Measurements from ENCODE around the gene PLEKHA6.
A peak's percentile ranks its signal among the peaks of the same experiment; 100 is the strongest.

PLEKHA6 gene

GRCh38 chr1:204377800-204378668 lies 18.3 kb upstream of the PLEKHA6 start:
- peaks cover 10% of the 10 kb centered on the region for H3K4me1 ChIP-seq (ENCODE audit: control insufficient read depth, insufficient read depth, low read length)
- peak overlapping the region; percentile 70 for H3K4me3 ChIP-seq (ENCODE audit: low read length)
- H3K36me3 ChIP-seq (ENCODE audit: insufficient read depth, low read length) = no peaks in the 10 kb centered on the region
- H3K9ac ChIP-seq (ENCODE audit: low read depth, low read length) = no peak overlapping the region
- peak overlapping the region; percentile 93 for H3K4me2 ChIP-seq (ENCODE audit: low read length)
- peaks cover 90% of the 10 kb centered on the region for H3K27me3 ChIP-seq (ENCODE audit: control insufficient read depth, insufficient read depth, low read length)
- H3K9me3 ChIP-seq (replicated peaks; ENCODE audit: low read length) = no peaks in the 10 kb centered on the region

GRCh38 chr1:204376919-204377799 lies 17.4 kb upstream of the PLEKHA6 start:
- H3K36me3 ChIP-seq (ENCODE audit: insufficient read depth, low read length) = no peaks in the 10 kb centered on the region
- H3K27me3 ChIP-seq (ENCODE audit: control insufficient read depth, insufficient read depth, low read length) = peaks cover 87% of the 10 kb centered on the region

GRCh38 chr1:204376465-204376864 lies 16.7 kb upstream of the PLEKHA6 start:
- no peaks in the 10 kb centered on the region for H3K9me3 ChIP-seq (replicated peaks; ENCODE audit: low read length)
- H3K27me3 ChIP-seq (ENCODE audit: control insufficient read depth, insufficient read depth, low read length) = peaks cover 90% of the 10 kb centered on the region
- H3K9ac ChIP-seq (ENCODE audit: low read depth, low read length) = no peak overlapping the region
- H3K4me3 ChIP-seq (ENCODE audit: low read length) = no peak overlapping the region
- H3K36me3 ChIP-seq (ENCODE audit: insufficient read depth, low read length) = no peaks in the 10 kb centered on the region
- H3K4me2 ChIP-seq (ENCODE audit: low read length) = no peak overlapping the region
- peaks cover 10% of the 10 kb centered on the region for H3K4me1 ChIP-seq (ENCODE audit: control insufficient read depth, insufficient read depth, low read length)

More at GRCh38 chr1:204376919-204377799, 17.4 kb upstream of the PLEKHA6 start:
- Histone ChIP-seq H3K9me3 (replicated peaks; ENCODE audit: low read length) (no peaks in the 10 kb centered on the region), H3K4me1 (ENCODE audit: control insufficient read depth, insufficient read depth, low read length) (peaks cover 10% of the 10 kb centered on the region), H3K4me3 (ENCODE audit: low read length) (peak overlapping the region; percentile 70), H3K9ac (ENCODE audit: low read depth, low read length) (no peak overlapping the region), H3K4me2 (ENCODE audit: low read length) (peak overlapping the region; percentile 93)

GRCh38 chr1:204373911-204374310 lies 14.2 kb upstream of the PLEKHA6 start:
- no peaks in the 10 kb centered on the region for H3K36me3 ChIP-seq (ENCODE audit: insufficient read depth, low read length)
- H3K4me3 ChIP-seq (ENCODE audit: low read length) = no peak overlapping the region
- H3K9ac ChIP-seq (ENCODE audit: low read depth, low read length) = no peak overlapping the region
- no peaks in the 10 kb centered on the region for H3K9me3 ChIP-seq (replicated peaks; ENCODE audit: low read length)
- peaks cover 92% of the 10 kb centered on the region for H3K27me3 ChIP-seq (ENCODE audit: control insufficient read depth, insufficient read depth, low read length)
- H3K4me2 ChIP-seq (ENCODE audit: low read length) = no peak overlapping the region
- peaks cover 10% of the 10 kb centered on the region for H3K4me1 ChIP-seq (ENCODE audit: control insufficient read depth, insufficient read depth, low read length)

- H3K27me3 ChIP-seq (ENCODE audit: control insufficient read depth, insufficient read depth, low read length) = peaks cover 79% of the 10 kb centered on the region
- H3K4me1 ChIP-seq (ENCODE audit: control insufficient read depth, insufficient read depth, low read length) = no peaks in the 10 kb centered on the region
These were observed 10.4 kb upstream of the PLEKHA6 start for GRCh38 chr1:204370176-204370575.

GRCh38 chr1:204368996-204369726 lies 9.4 kb upstream of the PLEKHA6 start:
- H3K4me1 ChIP-seq (ENCODE audit: control insufficient read depth, insufficient read depth, low read length) = no peaks in the 10 kb centered on the region
- H3K36me3 ChIP-seq (ENCODE audit: insufficient read depth, low read length) = no peaks in the 10 kb centered on the region
- H3K27me3 ChIP-seq (ENCODE audit: control insufficient read depth, insufficient read depth, low read length) = peaks cover 73% of the 10 kb centered on the region
- H3K4me3 ChIP-seq (ENCODE audit: low read length) = no peak overlapping the region
- H3K9me3 ChIP-seq (replicated peaks; ENCODE audit: low read length) = no peaks in the 10 kb centered on the region
- H3K4me2 ChIP-seq (ENCODE audit: low read length) = no peak overlapping the region
- no peak overlapping the region for H3K9ac ChIP-seq (ENCODE audit: low read depth, low read length)

More at GRCh38 chr1:204370176-204370575, 10.4 kb upstream of the PLEKHA6 start:
- no peaks in the 10 kb centered on the region for H3K36me3 ChIP-seq (ENCODE audit: insufficient read depth, low read length)
- H3K9ac ChIP-seq (ENCODE audit: low read depth, low read length) = no peak overlapping the region
- H3K4me2 ChIP-seq (ENCODE audit: low read length) = no peak overlapping the region
- H3K4me3 ChIP-seq (ENCODE audit: low read length) = no peak overlapping the region
- no peaks in the 10 kb centered on the region for H3K9me3 ChIP-seq (replicated peaks; ENCODE audit: low read length)

- peaks cover 5% of the 10 kb centered on the region for H3K4me1 ChIP-seq (ENCODE audit: control insufficient read depth, insufficient read depth, low read length)
- peaks cover 62% of the 10 kb centered on the region for H3K27me3 ChIP-seq (ENCODE audit: control insufficient read depth, insufficient read depth, low read length)
- no peaks in the 10 kb centered on the region for H3K36me3 ChIP-seq (ENCODE audit: insufficient read depth, low read length)
- no peak overlapping the region for H3K9ac ChIP-seq (ENCODE audit: low read depth, low read length)
- H3K4me3 ChIP-seq (ENCODE audit: low read length) = no peak overlapping the region
- H3K4me2 ChIP-seq (ENCODE audit: low read length) = no peak overlapping the region
- H3K9me3 ChIP-seq (replicated peaks; ENCODE audit: low read length) = no peaks in the 10 kb centered on the region
These were observed 8.2 kb upstream of the PLEKHA6 start for GRCh38 chr1:204367956-204368355.

GRCh38 chr1:204367193-204367858 lies 7.6 kb upstream of the PLEKHA6 start:
- H3K4me2 ChIP-seq (ENCODE audit: low read length) = no peak overlapping the region
- H3K27me3 ChIP-seq (ENCODE audit: control insufficient read depth, insufficient read depth, low read length) = peaks cover 65% of the 10 kb centered on the region
- H3K4me1 ChIP-seq (ENCODE audit: control insufficient read depth, insufficient read depth, low read length) = peaks cover 6% of the 10 kb centered on the region
- no peak overlapping the region for H3K9ac ChIP-seq (ENCODE audit: low read depth, low read length)
- H3K4me3 ChIP-seq (ENCODE audit: low read length) = no peak overlapping the region
- H3K9me3 ChIP-seq (replicated peaks; ENCODE audit: low read length) = no peaks in the 10 kb centered on the region
- H3K36me3 ChIP-seq (ENCODE audit: insufficient read depth, low read length) = no peaks in the 10 kb centered on the region

- Histone ChIP-seq H3K9ac (ENCODE audit: low read depth, low read length) (no peak overlapping the region), H3K36me3 (ENCODE audit: insufficient read depth, low read length) (no peaks in the 10 kb centered on the region), H3K4me2 (ENCODE audit: low read length) (no peak overlapping the region), H3K4me1 (ENCODE audit: control insufficient read depth, insufficient read depth, low read length) (peaks cover 6% of the 10 kb centered on the region), H3K9me3 (replicated peaks; ENCODE audit: low read length) (no peaks in the 10 kb centered on the region), H3K4me3 (ENCODE audit: low read length) (no peak overlapping the region), H3K27me3 (ENCODE audit: control insufficient read depth, insufficient read depth, low read length) (peaks cover 63% of the 10 kb centered on the region)
These were observed 7.0 kb upstream of the PLEKHA6 start for GRCh38 chr1:204366759-204367158.

GRCh38 chr1:204363335-204364114 lies 3.8 kb upstream of the PLEKHA6 start:
- H3K4me1 ChIP-seq (ENCODE audit: control insufficient read depth, insufficient read depth, low read length) = peaks cover 17% of the 10 kb centered on the region
- peak overlapping the region; percentile 92 for H3K4me2 ChIP-seq (ENCODE audit: low read length)
- H3K9ac ChIP-seq (ENCODE audit: low read depth, low read length) = peak overlapping the region; percentile 45
- H3K4me3 ChIP-seq (ENCODE audit: low read length) = peak overlapping the region; percentile 70
- no peaks in the 10 kb centered on the region for H3K36me3 ChIP-seq (ENCODE audit: insufficient read depth, low read length)
- H3K9me3 ChIP-seq (replicated peaks; ENCODE audit: low read length) = no peaks in the 10 kb centered on the region
- H3K27me3 ChIP-seq (ENCODE audit: control insufficient read depth, insufficient read depth, low read length) = peaks cover 36% of the 10 kb centered on the region
